K562 (cell line): ENCODE measurements around the gene UBE2D2. TPM values are rescaled to one million over a fixed set of nuclear protein-coding genes. Genes with fewer than 3 reads are reported as not detected.

Source experiments
- ATF2 ChIP-seq: sonication (generic); formaldehyde crosslinking; IDR thresholded peaks from 2 replicates; pipeline ENCODE4 v1.8.1; 2022; ENCODE audit warnings: missing genetic modification reagents
- BRD9 ChIP-seq: fragments of 450-650 bp; IDR thresholded peaks from 2 replicates; pipeline ENCODE4 v1.6.1; 2018; ENCODE audit warnings: low read depth; ENCODE audit not compliant: partially characterized antibody
- CC2D1A ChIP-seq: fragments of 450-650 bp; IDR thresholded peaks from 2 replicates; pipeline ENCODE4 v1.6.1; 2017; ENCODE audit warnings: mild to moderate bottlenecking
- CREM ChIP-seq: IDR thresholded peaks from 2 replicates; pipeline ENCODE4 v1.6.1; 2014; ENCODE audit warnings: antibody characterized with exemption, low read depth
- CSDE1 ChIP-seq, 2 experiments: fragments of 450-650 bp; IDR thresholded peaks; 2 replicates each; pipeline ENCODE4 v1.6.1; 2016; ENCODE audit warnings: mild to moderate bottlenecking in 1 of 2
- HDAC6 ChIP-seq: IDR thresholded peaks from 2 replicates; pipeline ENCODE4 v1.6.1; 2012; ENCODE audit warnings: low read depth, mild to moderate bottlenecking, control low read depth, inconsistent platforms, low read length, moderate library complexity
- MYNN ChIP-seq, 2 experiments: sonication (generic); formaldehyde crosslinking in 1 of 2; IDR thresholded peaks; 2 replicates each; pipeline versions ENCODE4 v1.5.0 to v1.6.1; 2016 to 2020; ENCODE audit warnings: antibody characterized with exemption in 1 of 2, missing genetic modification reagents in 1 of 2
- POLR2G ChIP-seq: fragments of 200-400 bp; formaldehyde crosslinking; IDR thresholded peaks from 2 replicates; pipeline ENCODE4 v1.6.1; 2017; ENCODE audit warnings: low read depth, mild to moderate bottlenecking, antibody characterized with exemption, low read length, moderate library complexity
- SMARCC2 ChIP-seq: fragments of 450-650 bp; IDR thresholded peaks from 2 replicates; pipeline ENCODE4 v1.6.1; 2017; ENCODE audit warnings: antibody characterized with exemption, moderate library complexity, mild to moderate bottlenecking, low read depth
- TFAP4 ChIP-seq: sonication (generic); formaldehyde crosslinking; IDR thresholded peaks from 2 replicates; pipeline ENCODE4 v1.8.0; 2022; ENCODE audit warnings: missing genetic modification reagents, mild to moderate bottlenecking, moderate library complexity, borderline replicate concordance
- U2AF1 ChIP-seq: fragments of 200-400 bp; formaldehyde crosslinking; optimal IDR thresholded peaks from 2 replicates; pipeline ENCODE3; 2017; ENCODE audit warnings: mild to moderate bottlenecking, low read depth, low read length, moderate library complexity
- ZNF121 ChIP-seq: sonication (generic); formaldehyde crosslinking; conservative IDR thresholded peaks from 2 replicates; pipeline ENCODE4 v1.8.0; 2022; ENCODE audit warnings: missing genetic modification reagents
- ZNF274 ChIP-seq: IDR thresholded peaks from 2 replicates; pipeline ENCODE4 v1.6.1; 2011; ENCODE audit warnings: low read depth, mild to moderate bottlenecking, low read length, moderate library complexity, borderline replicate concordance
- polyA plus RNA-seq, 8 experiments: library from polyadenylated mRNA; depleted of rRNA in 4 of 8; stranded (reverse) in 5 of 8; unstranded in 3 of 8; fragments of >200 nt; fragmentation: Nextera tagmentation in 2 of 8; fragmentation: Illumina TruSeq in 1 of 8; extraction: Ambion mirVana in 2 of 8; extraction: Trizol in 1 of 8; gene quantifications; 2 replicates each; pipeline versions ENCODE4 v1.2.1 to v1.2.3, GENCODE V29; 2011 to 2014; ENCODE audit warnings: inconsistent platforms in 1 of 8, missing spikeins in 1 of 8
- total RNA-seq, 7 experiments: library from RNA; depleted of rRNA in 6 of 7; stranded (reverse); fragments of >200 nt in 6 of 7; fragmentation: Illumina TruSeq in 2 of 7; extraction: Trizol in 2 of 7; gene quantifications; 2 replicates each; pipeline versions ENCODE4 v1.2.1 to v1.2.3, GENCODE V29; 2011 to 2021; ENCODE audit warnings: low replicate concordance in 1 of 7
- TF ChIP-seq, protein P1 (sequence below), 2 experiments: fragments of 450-650 bp in 1 of 2; sonication (generic) in 1 of 2; formaldehyde crosslinking in 1 of 2; IDR thresholded peaks; 2 replicates each; pipeline versions ENCODE4 v1.7.1 to v1.9.0; 2016 to 2022; ENCODE audit warnings: inconsistent platforms in 1 of 2, mild to moderate bottlenecking in 1 of 2, missing genetic modification reagents in 1 of 2

UBE2D2 gene
- total and polyA plus RNA-seq, 9 of the 15 experiments (the other 6 are each of a cell fraction or from before 2014, with no cell fraction given): 53.6 to 198 (median 122) TPM

- TF ChIP-seq POLR2G: peak; percentile 94
- TF ChIP-seq U2AF1: peak; percentile 79
- peak; percentile 29; the same call in 1 of the 2 replicates for TF ChIP-seq CC2D1A
- TF ChIP-seq ZNF274: no peak
- TF ChIP-seq TFAP4 (CRISPR knock-in tag): peak; percentile 38
- TF ChIP-seq CSDE1 (IDR thresholded peaks at IDR 0.05): no peak
- 0 out of 2 replicates have a peak, but pooled peaks have one; percentile 17 for TF ChIP-seq ZNF121 (CRISPR knock-in tag)
- peak; percentile 31 for TF ChIP-seq BRD9
- TF ChIP-seq, protein P1, sequence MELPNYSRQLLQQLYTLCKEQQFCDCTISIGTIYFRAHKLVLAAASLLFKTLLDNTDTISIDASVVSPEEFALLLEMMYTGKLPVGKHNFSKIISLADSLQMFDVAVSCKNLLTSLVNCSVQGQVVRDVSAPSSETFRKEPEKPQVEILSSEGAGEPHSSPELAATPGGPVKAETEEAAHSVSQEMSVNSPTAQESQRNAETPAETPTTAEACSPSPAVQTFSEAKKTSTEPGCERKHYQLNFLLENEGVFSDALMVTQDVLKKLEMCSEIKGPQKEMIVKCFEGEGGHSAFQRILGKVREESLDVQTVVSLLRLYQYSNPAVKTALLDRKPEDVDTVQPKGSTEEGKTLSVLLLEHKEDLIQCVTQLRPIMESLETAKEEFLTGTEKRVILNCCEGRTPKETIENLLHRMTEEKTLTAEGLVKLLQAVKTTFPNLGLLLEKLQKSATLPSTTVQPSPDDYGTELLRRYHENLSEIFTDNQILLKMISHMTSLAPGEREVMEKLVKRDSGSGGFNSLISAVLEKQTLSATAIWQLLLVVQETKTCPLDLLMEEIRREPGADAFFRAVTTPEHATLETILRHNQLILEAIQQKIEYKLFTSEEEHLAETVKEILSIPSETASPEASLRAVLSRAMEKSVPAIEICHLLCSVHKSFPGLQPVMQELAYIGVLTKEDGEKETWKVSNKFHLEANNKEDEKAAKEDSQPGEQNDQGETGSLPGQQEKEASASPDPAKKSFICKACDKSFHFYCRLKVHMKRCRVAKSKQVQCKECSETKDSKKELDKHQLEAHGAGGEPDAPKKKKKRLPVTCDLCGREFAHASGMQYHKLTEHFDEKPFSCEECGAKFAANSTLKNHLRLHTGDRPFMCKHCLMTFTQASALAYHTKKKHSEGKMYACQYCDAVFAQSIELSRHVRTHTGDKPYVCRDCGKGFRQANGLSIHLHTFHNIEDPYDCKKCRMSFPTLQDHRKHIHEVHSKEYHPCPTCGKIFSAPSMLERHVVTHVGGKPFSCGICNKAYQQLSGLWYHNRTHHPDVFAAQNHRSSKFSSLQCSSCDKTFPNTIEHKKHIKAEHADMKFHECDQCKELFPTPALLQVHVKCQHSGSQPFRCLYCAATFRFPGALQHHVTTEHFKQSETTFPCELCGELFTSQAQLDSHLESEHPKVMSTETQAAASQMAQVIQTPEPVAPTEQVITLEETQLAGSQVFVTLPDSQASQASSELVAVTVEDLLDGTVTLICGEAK (IDR thresholded peaks at IDR 0.05): no peak; the same call in 1 of the 2 replicates
- TF ChIP-seq, protein P1 (CRISPR knock-in tag; IDR thresholded peaks at IDR 0.05): no peak
- no peak for TF ChIP-seq MYNN (IDR thresholded peaks at IDR 0.05)
- TF ChIP-seq MYNN (CRISPR knock-in tag; IDR thresholded peaks at IDR 0.05): no peak
- peak; percentile 92 for TF ChIP-seq CREM
- TF ChIP-seq ATF2 (CRISPR knock-in tag): no peak
- no peak for TF ChIP-seq HDAC6
- no peak for TF ChIP-seq SMARCC2
Observed at GRCh38 chr5:139560752-139561654, at the start of gene UBE2D2 (continued).
